Activated naive CD4-positive, alpha-beta T cell treated with anti-CD3 and anti-CD28 coated beads, Interleukin-2, amount 50 U/mL, for 24 hours (primary cell): Measurements from ENCODE around the gene THSD4.

Experiments
- H3K27ac Mint-ChIP-seq: one replicate; pipeline ENCODE4 v1.8.0; 2021; ENCODE audit warnings: mild to moderate bottlenecking, mixed read lengths
- H3K27me3 Mint-ChIP-seq: one replicate; pipeline ENCODE4 v1.8.0; 2021; ENCODE audit warnings: mixed read lengths
- H3K36me3 Mint-ChIP-seq: one replicate; pipeline ENCODE4 v1.8.0; 2021; ENCODE audit warnings: mixed read lengths
- H3K4me1 Mint-ChIP-seq: one replicate; pipeline ENCODE4 v1.8.0; 2021; ENCODE audit warnings: mixed read lengths
- H3K4me3 Mint-ChIP-seq: one replicate; pipeline ENCODE4 v1.8.0; 2021; ENCODE audit warnings: mild to moderate bottlenecking, mixed read lengths
- H3K9me3 Mint-ChIP-seq: one replicate; pipeline ENCODE4 v1.8.0; 2021; ENCODE audit warnings: mixed read lengths

The THSD4 gene

DNA sequence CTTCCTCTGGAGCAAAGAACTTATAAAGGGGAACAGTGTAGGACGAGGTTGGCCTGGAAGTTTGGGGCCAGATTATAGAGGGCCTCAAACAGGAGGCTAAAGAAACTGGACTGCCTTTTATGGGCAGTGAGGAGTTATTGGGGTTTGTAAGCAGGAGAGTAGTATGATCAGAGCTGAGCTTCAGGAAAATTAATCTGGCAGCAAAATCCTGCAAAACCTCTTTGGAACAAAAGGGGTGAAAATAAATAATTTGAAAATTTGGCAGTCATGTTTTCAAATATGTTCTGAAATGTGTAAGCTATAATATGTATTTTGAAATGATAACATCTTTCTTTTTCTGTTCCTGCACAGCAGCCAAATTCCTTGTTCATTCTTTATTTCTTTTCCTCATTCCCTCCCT is 164.9 kb downstream of the THSD4 start:
- no peaks in the 10 kb centered on the region for H3K9me3 Mint-ChIP-seq

DNA sequence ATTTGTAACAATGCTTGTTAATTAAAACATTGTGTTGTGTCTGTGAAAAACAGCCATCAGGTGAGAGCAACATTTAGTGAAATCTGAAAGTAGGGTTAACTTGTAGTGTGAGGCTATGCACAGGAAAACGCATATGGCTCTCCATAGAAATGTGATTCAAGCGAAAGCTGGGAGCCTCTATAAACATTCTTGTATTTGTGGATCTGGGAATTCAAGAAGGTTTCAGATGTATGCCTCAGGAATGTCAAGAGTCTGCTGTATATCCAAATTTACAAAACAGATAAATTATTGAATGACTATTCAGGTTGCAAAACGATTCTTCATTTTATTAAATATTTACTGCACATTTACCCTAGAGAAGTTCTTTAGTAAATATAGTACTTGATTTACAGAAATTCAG is 166.0 kb downstream of the THSD4 start:
- Mint-ChIP-seq H3K4me1 (no peaks in the 10 kb centered on the region), H3K9me3 (no peaks in the 10 kb centered on the region), H3K4me3 (no peak overlapping the region), H3K27ac (no peak overlapping the region), H3K36me3 (no peaks in the 10 kb centered on the region), H3K27me3 (no peaks in the 10 kb centered on the region)

More for the DNA sequence above, 164.9 kb downstream of the THSD4 start:
- Mint-ChIP-seq H3K36me3 (no peaks in the 10 kb centered on the region), H3K27ac (no peak overlapping the region), H3K27me3 (no peaks in the 10 kb centered on the region), H3K4me1 (no peaks in the 10 kb centered on the region), H3K4me3 (no peak overlapping the region)

DNA sequence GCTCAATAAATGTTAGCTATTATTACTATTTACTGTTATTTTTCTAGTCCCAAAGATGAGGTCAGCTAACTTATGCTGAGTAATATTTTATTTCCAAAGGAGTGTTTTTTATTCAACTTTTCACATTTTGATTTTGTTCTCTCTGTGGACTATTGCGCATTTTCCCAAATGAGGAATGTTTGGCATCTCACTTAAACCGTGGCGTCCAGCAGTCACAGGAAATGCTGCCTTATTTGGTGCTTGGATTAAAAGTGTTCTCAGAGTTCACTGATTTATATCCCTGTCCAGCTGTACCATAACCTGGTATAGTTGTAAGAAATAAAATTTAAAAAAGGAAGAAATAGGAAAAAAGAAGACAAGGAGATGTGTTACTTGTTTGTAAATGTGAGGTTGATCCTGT is 166.8 kb downstream of the THSD4 start:
- H3K36me3 Mint-ChIP-seq = no peaks in the 10 kb centered on the region
- no peaks in the 10 kb centered on the region for H3K27me3 Mint-ChIP-seq
- no peak overlapping the region for H3K27ac Mint-ChIP-seq
- no peaks in the 10 kb centered on the region for H3K4me1 Mint-ChIP-seq
- H3K9me3 Mint-ChIP-seq = no peaks in the 10 kb centered on the region
- H3K4me3 Mint-ChIP-seq = no peak overlapping the region

DNA sequence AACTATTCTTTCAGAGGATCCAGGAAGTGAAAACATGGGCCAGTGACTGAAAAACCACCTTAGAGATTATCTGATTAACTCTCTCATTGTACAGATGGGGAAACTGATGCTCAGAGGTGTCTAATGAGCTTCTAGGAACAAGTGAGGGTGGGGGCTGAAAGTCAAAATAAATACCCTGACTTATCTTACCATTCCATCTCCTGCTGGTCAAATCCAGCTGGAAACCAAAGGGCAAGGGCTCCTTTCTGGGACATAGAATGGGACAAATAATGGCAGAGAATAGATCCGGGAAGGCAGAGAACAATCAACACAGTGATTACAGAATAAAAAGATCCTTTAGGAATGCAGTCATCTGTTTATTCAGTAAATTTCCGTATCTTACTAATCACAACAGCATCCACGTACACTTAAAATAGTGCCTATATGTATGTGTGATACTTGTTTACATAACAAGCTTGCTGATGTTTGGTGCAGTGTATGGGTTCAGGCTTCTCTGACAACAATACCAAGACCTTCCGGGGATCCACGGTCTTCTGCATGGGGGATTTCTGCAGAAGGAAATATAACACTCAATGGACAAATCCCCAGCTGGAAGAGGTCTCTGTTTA is 173.2 kb downstream of the THSD4 start:
- Mint-ChIP-seq H3K4me1 (peaks cover 29% of the 10 kb centered on the region), H3K4me3 (no peak overlapping the region), H3K9me3 (peaks cover 1% of the 10 kb centered on the region), H3K27me3 (peaks cover 3% of the 10 kb centered on the region), H3K36me3 (no peaks in the 10 kb centered on the region), H3K27ac (no peak overlapping the region)

DNA sequence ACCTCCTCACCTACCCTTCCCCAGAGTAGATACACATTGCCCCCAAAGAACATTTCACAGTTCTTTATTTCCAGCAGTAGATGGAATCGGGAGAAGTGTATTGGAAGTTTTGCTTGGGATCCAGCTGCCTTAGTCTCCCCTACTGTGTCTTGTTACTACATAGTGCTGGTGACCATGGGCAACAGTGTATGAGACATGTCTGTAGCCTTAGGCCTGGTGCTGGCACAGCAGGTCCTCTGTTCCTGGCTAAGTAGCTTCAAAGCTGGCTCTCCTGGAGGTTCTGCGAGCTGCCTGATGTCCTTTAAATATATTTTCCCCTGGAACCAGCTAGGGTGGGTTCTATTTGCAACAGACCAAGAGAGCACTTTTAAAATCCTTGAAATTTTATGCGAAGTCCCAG is 174.7 kb downstream of the THSD4 start:
- Mint-ChIP-seq H3K9me3 (peaks cover 5% of the 10 kb centered on the region), H3K36me3 (no peaks in the 10 kb centered on the region), H3K27me3 (peaks cover 3% of the 10 kb centered on the region), H3K4me1 (peaks cover 36% of the 10 kb centered on the region), H3K4me3 (no peak overlapping the region), H3K27ac (no peak overlapping the region)

DNA sequence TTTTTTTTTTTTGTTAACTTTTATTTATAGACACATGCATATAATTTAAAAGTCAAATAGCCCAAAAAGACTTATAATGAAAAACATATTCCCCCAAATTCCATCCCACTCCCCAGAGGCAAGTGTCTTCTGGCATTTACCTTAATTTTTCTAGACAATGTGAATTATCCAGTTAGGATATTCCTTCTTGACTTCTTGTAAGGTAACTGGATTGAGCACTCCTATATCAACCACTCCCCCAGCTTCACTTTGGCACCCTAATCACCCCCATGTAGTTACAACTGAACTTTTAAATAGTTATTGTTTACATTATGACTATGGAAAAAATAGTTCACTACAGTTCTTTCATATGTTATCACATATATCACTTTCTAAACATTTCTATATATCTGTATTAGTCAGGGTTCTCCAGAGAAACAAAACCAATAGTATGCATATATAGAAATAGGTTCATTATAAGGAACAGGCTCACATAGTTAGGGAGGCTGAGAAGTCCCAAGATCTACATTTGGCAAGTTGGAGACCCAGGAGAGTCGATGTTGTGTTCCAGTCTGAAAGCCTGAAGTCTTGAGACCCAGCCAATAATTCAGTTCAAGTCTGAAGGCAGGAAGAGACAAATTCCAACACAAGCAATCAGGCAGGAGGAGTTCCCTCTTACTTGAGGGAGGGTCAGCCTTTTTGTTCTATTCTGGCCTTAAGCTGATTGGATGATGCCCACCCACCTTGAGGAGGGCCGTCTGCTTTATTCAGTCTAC is 175.8 kb downstream of the THSD4 start:
- Mint-ChIP-seq H3K36me3 (no peaks in the 10 kb centered on the region), H3K27ac (no peak overlapping the region), H3K27me3 (peaks cover 3% of the 10 kb centered on the region), H3K4me1 (peaks cover 45% of the 10 kb centered on the region), H3K4me3 (no peak overlapping the region), H3K9me3 (peaks cover 5% of the 10 kb centered on the region)

DNA sequence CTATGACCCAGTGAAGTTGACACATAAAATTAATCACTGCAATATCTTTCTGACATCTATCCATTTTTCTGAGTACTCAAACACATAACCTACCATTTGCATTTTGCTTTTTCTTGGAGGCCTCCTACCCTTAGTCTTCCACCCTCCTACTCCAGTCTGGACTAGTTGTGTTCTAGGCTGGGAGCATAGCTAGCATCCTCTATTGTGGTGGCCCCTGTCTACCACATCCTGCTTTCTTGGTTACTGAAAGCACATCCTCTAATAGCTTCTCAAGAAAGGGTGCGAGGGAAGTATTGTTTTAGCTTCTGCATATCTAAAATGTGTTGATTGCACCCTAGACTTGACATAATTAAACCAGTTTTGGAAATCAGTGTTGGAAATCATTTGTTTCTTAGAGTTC is 176.5 kb downstream of the THSD4 start:
- H3K9me3 Mint-ChIP-seq = peaks cover 5% of the 10 kb centered on the region
- no peaks in the 10 kb centered on the region for H3K36me3 Mint-ChIP-seq
- peaks cover 45% of the 10 kb centered on the region for H3K4me1 Mint-ChIP-seq
- H3K4me3 Mint-ChIP-seq = no peak overlapping the region
- H3K27ac Mint-ChIP-seq = no peak overlapping the region
- H3K27me3 Mint-ChIP-seq = peaks cover 3% of the 10 kb centered on the region

DNA sequence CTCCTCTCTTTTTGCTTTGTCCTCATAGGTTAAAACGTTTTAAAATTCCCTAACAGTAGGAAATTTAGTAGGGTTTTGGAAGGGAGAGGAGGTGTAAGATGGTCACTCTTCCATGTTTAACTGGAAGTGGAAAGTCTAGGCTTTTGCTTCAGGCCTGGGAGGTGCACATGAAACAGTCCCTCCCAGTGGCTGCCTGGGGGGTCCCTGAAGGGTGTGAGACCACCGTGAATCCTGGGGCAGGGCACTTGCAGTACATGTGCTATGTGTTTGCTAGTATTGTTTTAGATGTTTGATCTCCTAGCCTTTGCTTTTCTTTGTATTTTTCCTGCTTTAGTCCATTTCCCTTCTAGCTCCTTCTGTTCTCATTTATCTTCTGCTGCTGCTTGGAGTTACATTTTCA is 178.5 kb downstream of the THSD4 start:
- Mint-ChIP-seq H3K27me3 (peaks cover 2% of the 10 kb centered on the region), H3K27ac (no peak overlapping the region), H3K4me1 (peaks cover 45% of the 10 kb centered on the region)

DNA sequence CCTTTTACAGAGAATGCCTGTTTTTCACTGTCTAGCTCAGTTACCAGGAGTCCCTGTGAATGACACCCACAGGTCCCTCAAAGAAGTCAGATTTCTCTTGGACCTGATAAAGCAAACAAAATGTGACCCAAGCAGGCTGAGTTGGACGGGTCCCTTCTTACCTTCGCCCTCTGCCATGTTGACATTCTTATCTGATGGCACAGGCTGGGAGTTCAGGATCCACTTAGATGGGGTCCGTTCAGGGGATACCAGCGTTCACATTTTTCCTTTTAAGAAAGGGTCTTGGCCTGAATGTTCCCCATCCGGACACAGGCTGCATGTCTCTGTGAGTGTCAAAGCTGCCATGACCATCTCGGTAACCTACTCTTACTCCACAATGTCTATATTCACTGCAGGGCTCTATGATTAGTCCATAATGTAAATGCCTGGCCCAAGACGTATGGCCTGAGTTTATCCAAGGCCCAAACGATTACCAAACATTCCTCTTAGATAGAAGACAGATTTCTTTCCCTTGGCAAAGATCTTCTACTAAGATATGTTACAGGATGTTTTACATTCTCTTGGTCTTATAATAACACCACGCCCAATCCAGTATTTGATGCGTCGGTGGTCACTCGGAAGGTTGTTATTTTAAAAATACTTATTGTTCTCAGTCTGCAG is 179.1 kb downstream of the THSD4 start:
- peaks cover under 1% of the 10 kb centered on the region for H3K27me3 Mint-ChIP-seq
- H3K36me3 Mint-ChIP-seq = no peaks in the 10 kb centered on the region
- H3K9me3 Mint-ChIP-seq = peaks cover 5% of the 10 kb centered on the region
- H3K4me3 Mint-ChIP-seq = no peak overlapping the region
- H3K27ac Mint-ChIP-seq = no peak overlapping the region
- peaks cover 45% of the 10 kb centered on the region for H3K4me1 Mint-ChIP-seq

More for the DNA sequence above, 178.5 kb downstream of the THSD4 start:
- no peaks in the 10 kb centered on the region for H3K36me3 Mint-ChIP-seq
- peaks cover 5% of the 10 kb centered on the region for H3K9me3 Mint-ChIP-seq
- H3K4me3 Mint-ChIP-seq = no peak overlapping the region

DNA sequence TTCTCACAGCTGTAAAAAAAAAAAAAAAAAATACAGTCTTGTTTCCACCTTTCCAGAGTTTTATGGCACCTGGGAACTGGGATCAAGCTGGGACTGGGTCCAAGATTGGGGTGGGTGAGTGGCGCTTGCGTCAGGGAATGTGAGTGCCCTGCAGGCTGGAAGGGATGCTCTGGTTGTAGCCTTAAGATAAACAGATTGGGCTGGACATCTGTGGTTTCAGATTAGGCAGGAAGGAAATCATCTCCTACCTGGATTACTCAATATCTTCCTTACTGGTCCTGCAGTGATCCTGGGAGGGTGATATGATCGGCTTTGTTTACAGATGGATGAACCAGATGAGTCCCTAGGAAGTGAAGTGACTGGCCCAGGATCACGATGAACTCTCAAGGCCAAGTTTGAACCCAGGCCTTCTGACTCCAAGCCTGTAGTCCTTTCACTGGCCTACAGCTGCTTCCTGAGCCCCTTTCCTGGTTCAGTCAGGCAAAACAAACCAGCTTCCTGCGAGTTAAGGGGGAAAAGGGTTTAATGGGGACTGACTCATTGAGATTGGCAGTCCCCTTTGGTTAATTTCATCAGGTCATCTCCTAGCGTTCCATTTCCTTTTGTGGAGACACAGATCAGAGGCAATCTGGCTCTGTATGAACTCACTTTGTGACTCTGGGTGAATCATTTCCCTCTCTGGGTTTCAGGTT is 179.8 kb downstream of the THSD4 start:
- Mint-ChIP-seq H3K36me3 (no peaks in the 10 kb centered on the region), H3K27ac (no peak overlapping the region), H3K27me3 (no peaks in the 10 kb centered on the region), H3K9me3 (peaks cover 5% of the 10 kb centered on the region), H3K4me1 (peaks cover 44% of the 10 kb centered on the region), H3K4me3 (no peak overlapping the region)

DNA sequence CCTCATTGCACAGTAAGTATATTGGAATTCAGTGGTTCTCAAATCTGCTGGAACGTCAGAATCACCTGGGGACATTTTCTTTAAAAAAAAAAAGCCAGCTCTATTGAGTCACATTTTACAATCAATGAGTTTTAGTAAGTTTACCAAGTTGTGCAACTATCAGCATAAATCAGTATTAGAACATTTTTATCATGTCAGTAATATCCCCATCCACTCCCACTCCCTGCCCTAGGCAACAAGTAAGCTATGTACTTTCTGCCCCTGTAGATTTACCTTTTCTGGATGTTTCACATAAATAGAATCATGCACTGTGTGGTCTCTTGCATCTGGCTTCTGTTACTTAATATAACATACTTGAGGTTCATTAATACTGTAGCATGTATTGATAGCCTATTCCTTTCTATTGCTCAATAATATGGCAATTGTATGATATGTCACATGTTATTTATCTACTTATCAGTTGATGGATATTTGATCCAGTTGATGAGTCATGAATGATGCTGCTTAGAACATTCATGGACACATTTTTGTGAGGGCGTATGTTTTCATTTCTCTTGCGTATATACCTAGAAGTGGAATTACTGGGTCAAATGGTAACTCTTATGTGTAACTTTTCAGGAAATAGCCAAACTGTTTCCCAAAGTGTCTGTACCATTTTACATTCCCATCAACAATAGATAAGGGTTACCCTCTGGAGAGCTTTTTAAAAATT is 180.5 kb downstream of the THSD4 start:
- Mint-ChIP-seq H3K4me1 (peaks cover 40% of the 10 kb centered on the region), H3K9me3 (peaks cover 5% of the 10 kb centered on the region), H3K4me3 (no peak overlapping the region), H3K36me3 (no peaks in the 10 kb centered on the region), H3K27me3 (no peaks in the 10 kb centered on the region), H3K27ac (no peak overlapping the region)

DNA sequence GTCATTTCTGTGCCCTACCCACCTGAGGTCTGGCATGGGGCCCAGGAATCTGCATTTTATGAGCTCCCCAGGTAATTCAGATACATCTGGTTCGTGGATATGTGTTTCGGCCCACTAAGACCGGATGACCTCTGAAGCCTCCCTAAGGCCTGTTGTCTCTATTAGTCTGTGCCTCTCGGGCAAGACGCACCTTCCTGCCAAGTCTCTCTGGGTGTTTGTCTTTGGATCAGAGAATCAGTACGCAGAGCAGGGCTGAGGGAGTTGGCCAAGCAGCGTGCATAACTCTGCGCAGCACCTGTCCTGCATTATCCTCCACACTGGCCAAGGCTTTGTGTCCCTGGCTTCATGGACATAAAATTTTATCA is 181.0 kb downstream of the THSD4 start:
- H3K27ac Mint-ChIP-seq = no peak overlapping the region
- no peaks in the 10 kb centered on the region for H3K36me3 Mint-ChIP-seq
- peaks cover 35% of the 10 kb centered on the region for H3K4me1 Mint-ChIP-seq
- no peak overlapping the region for H3K4me3 Mint-ChIP-seq
- H3K9me3 Mint-ChIP-seq = peaks cover 5% of the 10 kb centered on the region
- no peaks in the 10 kb centered on the region for H3K27me3 Mint-ChIP-seq

DNA sequence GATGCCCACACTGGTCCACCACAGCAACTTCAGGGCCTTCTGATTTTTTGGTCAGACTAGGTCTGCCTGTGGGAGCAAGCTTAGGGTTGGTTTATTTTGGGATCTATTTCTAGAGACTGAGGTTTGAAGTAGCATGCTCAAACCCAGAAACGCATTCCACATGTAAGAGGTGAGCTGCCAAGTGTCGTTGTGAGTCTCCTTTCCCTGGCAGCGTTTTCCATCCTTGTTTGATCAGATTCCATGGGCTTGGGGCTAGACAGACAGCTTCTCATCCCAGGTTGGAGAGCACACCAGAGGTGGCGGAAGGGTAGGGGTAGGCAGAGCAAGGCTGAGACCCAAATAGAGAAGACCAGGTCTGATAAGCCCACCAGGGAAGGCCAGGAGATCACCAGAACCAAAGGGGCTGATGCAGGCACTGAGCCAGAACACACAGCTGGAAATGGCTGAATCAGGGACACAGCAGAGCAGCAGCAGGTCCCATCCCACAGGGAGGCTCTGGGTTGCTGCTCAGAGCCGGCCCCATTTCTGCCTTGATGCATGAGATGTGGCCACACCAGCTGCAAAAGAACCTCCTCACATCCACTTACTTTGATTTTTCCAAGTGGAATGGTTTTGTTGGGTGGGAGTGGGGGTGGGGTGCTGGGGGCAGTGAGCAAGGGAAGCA is 186.8 kb downstream of the THSD4 start:
- H3K27me3 Mint-ChIP-seq = peaks cover 2% of the 10 kb centered on the region
- no peak overlapping the region for H3K27ac Mint-ChIP-seq
- H3K4me3 Mint-ChIP-seq = no peak overlapping the region
- H3K4me1 Mint-ChIP-seq = no peaks in the 10 kb centered on the region
- no peaks in the 10 kb centered on the region for H3K9me3 Mint-ChIP-seq
- H3K36me3 Mint-ChIP-seq = no peaks in the 10 kb centered on the region

DNA sequence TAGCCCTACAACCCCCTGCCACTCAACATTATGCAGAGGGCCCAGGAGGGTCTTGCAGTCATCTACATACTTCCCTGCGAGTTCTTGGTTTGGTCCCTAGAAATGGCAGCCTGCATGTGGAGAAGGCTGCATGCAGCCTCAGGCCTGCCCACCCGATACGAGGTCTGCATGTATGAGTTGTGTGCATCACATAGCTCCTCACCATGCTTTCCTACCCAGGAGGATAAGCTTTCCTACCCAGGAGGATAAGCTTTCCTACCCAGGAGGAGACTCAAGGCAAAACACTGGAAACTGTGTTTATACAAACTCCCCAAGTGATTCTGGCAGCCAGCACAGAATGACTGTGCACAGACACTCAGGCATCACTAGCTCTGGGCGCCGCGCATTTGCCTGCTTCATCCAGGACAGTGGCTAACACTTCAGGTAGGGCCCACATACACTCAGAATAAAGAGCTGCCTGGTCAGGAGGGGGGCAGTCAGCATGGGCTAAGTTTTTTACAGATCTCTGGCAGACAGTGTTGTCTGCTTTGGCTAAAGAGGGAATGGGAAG is 187.7 kb downstream of the THSD4 start:
- no peak overlapping the region for H3K27ac Mint-ChIP-seq
- H3K4me3 Mint-ChIP-seq = no peak overlapping the region
- H3K27me3 Mint-ChIP-seq = peaks cover 2% of the 10 kb centered on the region
- no peaks in the 10 kb centered on the region for H3K36me3 Mint-ChIP-seq
- H3K4me1 Mint-ChIP-seq = no peaks in the 10 kb centered on the region
- no peaks in the 10 kb centered on the region for H3K9me3 Mint-ChIP-seq

DNA sequence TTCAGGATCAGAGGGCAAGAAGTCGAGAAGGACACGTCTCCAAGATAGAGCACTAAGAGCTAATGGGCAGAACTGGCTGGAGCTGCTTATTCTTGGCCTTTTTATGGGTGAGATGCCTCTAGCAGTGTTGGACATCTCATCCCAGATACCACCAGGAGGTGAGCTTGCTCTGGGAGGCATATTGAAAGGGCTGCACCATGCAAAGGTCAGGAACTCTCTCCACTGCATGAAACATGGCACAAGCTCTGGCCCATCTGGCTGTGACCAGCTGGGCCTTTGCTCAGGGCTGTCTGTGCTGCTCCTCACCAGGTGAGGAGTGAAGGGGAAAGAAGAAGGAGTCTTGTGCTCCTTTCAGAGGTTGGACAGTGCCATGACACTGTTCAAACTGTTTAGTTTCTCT is 188.7 kb downstream of the THSD4 start:
- Mint-ChIP-seq H3K36me3 (no peaks in the 10 kb centered on the region), H3K4me1 (no peaks in the 10 kb centered on the region)

More for the DNA sequence above, 188.7 kb downstream of the THSD4 start:
- no peak overlapping the region for H3K27ac Mint-ChIP-seq
- H3K9me3 Mint-ChIP-seq = no peaks in the 10 kb centered on the region
- H3K4me3 Mint-ChIP-seq = no peak overlapping the region
- peaks cover 2% of the 10 kb centered on the region for H3K27me3 Mint-ChIP-seq
